ENCODE measurements around the gene GPR68. TPM values are rescaled to one million over a fixed set of nuclear protein-coding genes. Genes with fewer than 3 reads are reported as not detected.

The GPR68 gene
- polyA plus RNA-seq, 1 donor (not counting 4 experiments of a cell fraction or from before 2014, with no cell fraction given) = 1.2 TPM

GRCh38 chr14:91221270-91221669 lies 23.2 kb downstream of the GPR68 start:
- Histone ChIP-seq H2AFZ (ENCODE audit: control insufficient read depth, low read length) (no peak overlapping the region), H3K4me3 (ENCODE audit: control insufficient read depth in 2 of 3, extremely low read depth in 1 of 3, insufficient read depth in 2 of 3, low read depth in 1 of 3, low read length in 3 of 3) (no peak overlapping the region), H3K9me3 (ENCODE audit: control insufficient read depth, low read depth, low read length) (no peaks in the 10 kb centered on the region), H3K9me1 (ENCODE audit: control insufficient read depth, extremely low read depth, insufficient read depth, low read length) (no peaks in the 10 kb centered on the region), H4K20me1 (ENCODE audit: control insufficient read depth, extremely low read depth, insufficient read depth, low read length) (no peaks in the 10 kb centered on the region), H3K36me3 (ENCODE audit: control insufficient read depth in 2 of 2, extremely low read depth in 1 of 2, insufficient read depth in 2 of 2, low read length in 2 of 2) (no peaks in the 10 kb centered on the region), H3K4me2 (ENCODE audit: control insufficient read depth, extremely low read depth, insufficient read depth, low read depth, low read length) (no peak overlapping the region), H3K79me2 (ENCODE audit: control insufficient read depth, insufficient read depth, low read length) (no peaks in the 10 kb centered on the region), H3K27me3 (ENCODE audit: control insufficient read depth, extremely low read depth, insufficient read depth, low read length) (no peaks in the 10 kb centered on the region), H3K4me1 (ENCODE audit: control insufficient read depth, extremely low read depth, insufficient read depth, low read length) (peaks cover 15% of the 10 kb centered on the region), H3K27ac (ENCODE audit: control insufficient read depth, insufficient read depth, low read length) (no peak overlapping the region), H3K9ac (ENCODE audit: control insufficient read depth, extremely low read depth, insufficient read depth, low read length) (no peak overlapping the region)
- FAIRE-seq (no peak), DNase-seq (ENCODE audit: low read depth, low spot score) (no peak)
- dilution Hi-C loops (cut with MboI; ENCODE audit: extremely low pct_ligation_motif_present, low sequenced_read_pairs) = no loop called here
- no peak for TF ChIP-seq EZH2 (IDR thresholded peaks at IDR 0.05; ENCODE audit: low read length)
- no peak for TF ChIP-seq CTCF (optimal IDR thresholded peaks at IDR 0.05 in 1 of 3, IDR thresholded peaks at IDR 0.05 in 1 of 3, conservative IDR thresholded peaks at IDR 0.05 in 1 of 3; ENCODE audit: extremely low read depth in 1 of 3, insufficient read depth in 2 of 3, low read length in 3 of 3)

- peaks cover 15% of the 10 kb centered on the region for H3K4me1 ChIP-seq (ENCODE audit: control insufficient read depth, extremely low read depth, insufficient read depth, low read length)
- DNase-seq (ENCODE audit: low read depth, low spot score) = no peak
- peak; percentile 70 for FAIRE-seq
- no peaks in the 10 kb centered on the region for H3K9me3 ChIP-seq (ENCODE audit: control insufficient read depth, low read depth, low read length)
- no peak overlapping the region for H3K27ac ChIP-seq (ENCODE audit: control insufficient read depth, insufficient read depth, low read length)
- no peaks in the 10 kb centered on the region for H3K9me1 ChIP-seq (ENCODE audit: control insufficient read depth, extremely low read depth, insufficient read depth, low read length)
- peak overlapping the region; percentile 25 for H3K4me2 ChIP-seq (ENCODE audit: control insufficient read depth, extremely low read depth, insufficient read depth, low read depth, low read length)
- peaks cover 0 to 5% of the 10 kb centered on the region in 2 experiments for H3K36me3 ChIP-seq (ENCODE audit: control insufficient read depth in 2 of 2, extremely low read depth in 1 of 2, insufficient read depth in 2 of 2, low read length in 2 of 2)
- no peaks in the 10 kb centered on the region for H3K79me2 ChIP-seq (ENCODE audit: control insufficient read depth, insufficient read depth, low read length)
- dilution Hi-C loops (cut with MboI; ENCODE audit: extremely low pct_ligation_motif_present, low sequenced_read_pairs) = no loop called here
- no peak overlapping the region for H3K9ac ChIP-seq (ENCODE audit: control insufficient read depth, extremely low read depth, insufficient read depth, low read length)
- TF ChIP-seq EZH2 (IDR thresholded peaks at IDR 0.05; ENCODE audit: low read length) (no peak), CTCF (optimal IDR thresholded peaks at IDR 0.05 in 1 of 3, IDR thresholded peaks at IDR 0.05 in 1 of 3, conservative IDR thresholded peaks at IDR 0.05 in 1 of 3; ENCODE audit: extremely low read depth in 1 of 3, insufficient read depth in 2 of 3, low read length in 3 of 3) (no peak)
- H4K20me1 ChIP-seq (ENCODE audit: control insufficient read depth, extremely low read depth, insufficient read depth, low read length) = no peaks in the 10 kb centered on the region
- no peaks in the 10 kb centered on the region for H3K27me3 ChIP-seq (ENCODE audit: control insufficient read depth, extremely low read depth, insufficient read depth, low read length)
- no peak overlapping the region for H2AFZ ChIP-seq (ENCODE audit: control insufficient read depth, low read length)
- no peak overlapping the region for H3K4me3 ChIP-seq (ENCODE audit: control insufficient read depth in 2 of 3, extremely low read depth in 1 of 3, insufficient read depth in 2 of 3, low read depth in 1 of 3, low read length in 3 of 3)
Measured at GRCh38 chr14:91220581-91221000, 23.9 kb downstream of the GPR68 start.

Data from keratinocyte (primary cell).